Measurements from ENCODE around the gene PGBD5. TPM values are rescaled to one million over a fixed set of nuclear protein-coding genes. Genes with fewer than 3 reads are reported as not detected.

PGBD5 gene
- total RNA-seq, 1 donor from 2014 or later: 1.0 TPM

- peaks cover 30% of the 10 kb centered on the region for H3K27me3 Mint-ChIP-seq (ENCODE audit: unreplicated experiment)
- no peaks in the 10 kb centered on the region for H3K36me3 Mint-ChIP-seq (ENCODE audit: unreplicated experiment)
- DNase-seq (ENCODE audit: extremely low spot score, unreplicated experiment): no peak
These were observed 134.2 kb downstream of the PGBD5 start for GRCh38 chr1:230291731-230292620.

DNA sequence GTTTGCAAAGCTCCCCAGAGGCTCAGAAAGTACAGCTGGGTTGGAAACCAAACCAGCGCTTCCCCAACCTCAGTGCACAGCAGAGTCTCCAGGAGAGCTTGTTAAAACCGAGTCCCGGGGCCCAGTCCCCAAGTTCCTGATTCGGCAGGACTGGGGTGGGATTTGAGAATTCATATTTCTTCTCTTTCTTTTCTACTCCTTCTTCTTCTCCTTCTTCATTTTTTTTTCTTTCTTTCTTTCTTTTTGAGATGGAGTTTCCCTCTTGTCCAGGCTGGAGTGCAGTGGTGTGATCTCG, 136.8 kb downstream of the PGBD5 start:
- Mint-ChIP-seq H3K4me3 (ENCODE audit: unreplicated experiment) (no peak overlapping the region), H3K4me1 (ENCODE audit: unreplicated experiment) (no peaks in the 10 kb centered on the region), H3K27ac (ENCODE audit: unreplicated experiment) (no peak overlapping the region), H3K9me3 (ENCODE audit: unreplicated experiment) (no peaks in the 10 kb centered on the region), H3K36me3 (ENCODE audit: unreplicated experiment) (peaks cover 1% of the 10 kb centered on the region), H3K27me3 (ENCODE audit: unreplicated experiment) (peaks cover 13% of the 10 kb centered on the region)
- DNase-seq (ENCODE audit: extremely low spot score, unreplicated experiment): no peak
- TF ChIP-seq CTCF (IDR thresholded peaks at IDR 0.05): no peak

More at GRCh38 chr1:230291731-230292620, 134.2 kb downstream of the PGBD5 start:
- Mint-ChIP-seq H3K9me3 (ENCODE audit: unreplicated experiment) (no peaks in the 10 kb centered on the region), H3K4me1 (ENCODE audit: unreplicated experiment) (no peaks in the 10 kb centered on the region), H3K4me3 (ENCODE audit: unreplicated experiment) (no peak overlapping the region), H3K27ac (ENCODE audit: unreplicated experiment) (no peak overlapping the region)
- no peak for TF ChIP-seq CTCF (IDR thresholded peaks at IDR 0.05)

- Mint-ChIP-seq H3K36me3 (ENCODE audit: unreplicated experiment) (peaks cover 6% of the 10 kb centered on the region), H3K9me3 (ENCODE audit: unreplicated experiment) (no peaks in the 10 kb centered on the region), H3K27ac (ENCODE audit: unreplicated experiment) (no peak overlapping the region), H3K4me3 (ENCODE audit: unreplicated experiment) (no peak overlapping the region), H3K27me3 (ENCODE audit: unreplicated experiment) (peaks cover 9% of the 10 kb centered on the region), H3K4me1 (ENCODE audit: unreplicated experiment) (no peaks in the 10 kb centered on the region)
- DNase-seq (ENCODE audit: extremely low spot score, unreplicated experiment): no peak
- TF ChIP-seq CTCF (IDR thresholded peaks at IDR 0.05): no peak
These were observed 137.3 kb downstream of the PGBD5 start for GRCh38 chr1:230288641-230289349.

- DNase-seq (ENCODE audit: extremely low spot score, unreplicated experiment): no peak
These were observed 138.3 kb downstream of the PGBD5 start for GRCh38 chr1:230287674-230288315.

More at GRCh38 chr1:230287674-230288315, 138.3 kb downstream of the PGBD5 start:
- Mint-ChIP-seq H3K36me3 (ENCODE audit: unreplicated experiment) (peaks cover 9% of the 10 kb centered on the region), H3K4me3 (ENCODE audit: unreplicated experiment) (no peak overlapping the region), H3K9me3 (ENCODE audit: unreplicated experiment) (no peaks in the 10 kb centered on the region), H3K27me3 (ENCODE audit: unreplicated experiment) (peaks cover 3% of the 10 kb centered on the region), H3K4me1 (ENCODE audit: unreplicated experiment) (no peaks in the 10 kb centered on the region), H3K27ac (ENCODE audit: unreplicated experiment) (no peak overlapping the region)
- no peak for TF ChIP-seq CTCF (IDR thresholded peaks at IDR 0.05)
